Mammary epithelial cell (primary cell): ENCODE data around the gene UBE2S.

Experiments used
- CTCF ChIP-seq, 2 donors: IDR thresholded peaks in 1 of 2; conservative IDR thresholded peaks in 1 of 2; 2 replicates each; pipeline ENCODE4 v1.5.1; 2011 to 2012; ENCODE audit warnings: inconsistent platforms in 2 of 2, low read length in 2 of 2, mild to moderate bottlenecking in 2 of 2, control low read depth in 1 of 2, low read depth in 1 of 2; ENCODE audit not compliant: insufficient read depth in 1 of 2; ENCODE audit errors: extremely low read depth in 1 of 2
- EZH2 ChIP-seq: IDR thresholded peaks from 2 replicates; pipeline ENCODE4 v1.6.1; 2012; ENCODE audit warnings: low read length, inconsistent platforms, borderline replicate concordance

- TF ChIP-seq CTCF (conservative IDR thresholded peaks at IDR 0.05 in 1 of 2, IDR thresholded peaks at IDR 0.05 in 1 of 2; ENCODE audit: extremely low read depth in 1 of 2, insufficient read depth in 1 of 2, low read depth in 1 of 2, low read length in 2 of 2) (no peak), EZH2 (no peak)
Measured at GRCh38 chr19:55402509-55402908, 5.1 kb downstream of the UBE2S start.
